PC-3 (cell line): ENCODE measurements around the gene XPNPEP1.

ENCODE experiments used
- EZH2 ChIP-seq: fragments of 300-600 bp; sonication (generic); IDR thresholded peaks from one replicate; pipeline ENCODE4 v1.6.1; 2017; ENCODE audit warnings: antibody characterized with exemption, mild to moderate bottlenecking, low read length; ENCODE audit not compliant: unreplicated experiment
- EZH2phosphoT487 ChIP-seq: fragments of 300-600 bp; sonication (generic); IDR thresholded peaks from 2 replicates; pipeline ENCODE4 v1.6.1; 2018; ENCODE audit warnings: mild to moderate bottlenecking, antibody characterized with exemption, low read length, borderline replicate concordance
- TF ChIP-seq, protein P1 (sequence below): fragments of 300-600 bp; sonication (generic); conservative IDR thresholded peaks from 2 replicates; pipeline ENCODE4 v1.5.1; 2017; ENCODE audit warnings: antibody characterized with exemption, low read depth, mild to moderate bottlenecking, low read length

DNA sequence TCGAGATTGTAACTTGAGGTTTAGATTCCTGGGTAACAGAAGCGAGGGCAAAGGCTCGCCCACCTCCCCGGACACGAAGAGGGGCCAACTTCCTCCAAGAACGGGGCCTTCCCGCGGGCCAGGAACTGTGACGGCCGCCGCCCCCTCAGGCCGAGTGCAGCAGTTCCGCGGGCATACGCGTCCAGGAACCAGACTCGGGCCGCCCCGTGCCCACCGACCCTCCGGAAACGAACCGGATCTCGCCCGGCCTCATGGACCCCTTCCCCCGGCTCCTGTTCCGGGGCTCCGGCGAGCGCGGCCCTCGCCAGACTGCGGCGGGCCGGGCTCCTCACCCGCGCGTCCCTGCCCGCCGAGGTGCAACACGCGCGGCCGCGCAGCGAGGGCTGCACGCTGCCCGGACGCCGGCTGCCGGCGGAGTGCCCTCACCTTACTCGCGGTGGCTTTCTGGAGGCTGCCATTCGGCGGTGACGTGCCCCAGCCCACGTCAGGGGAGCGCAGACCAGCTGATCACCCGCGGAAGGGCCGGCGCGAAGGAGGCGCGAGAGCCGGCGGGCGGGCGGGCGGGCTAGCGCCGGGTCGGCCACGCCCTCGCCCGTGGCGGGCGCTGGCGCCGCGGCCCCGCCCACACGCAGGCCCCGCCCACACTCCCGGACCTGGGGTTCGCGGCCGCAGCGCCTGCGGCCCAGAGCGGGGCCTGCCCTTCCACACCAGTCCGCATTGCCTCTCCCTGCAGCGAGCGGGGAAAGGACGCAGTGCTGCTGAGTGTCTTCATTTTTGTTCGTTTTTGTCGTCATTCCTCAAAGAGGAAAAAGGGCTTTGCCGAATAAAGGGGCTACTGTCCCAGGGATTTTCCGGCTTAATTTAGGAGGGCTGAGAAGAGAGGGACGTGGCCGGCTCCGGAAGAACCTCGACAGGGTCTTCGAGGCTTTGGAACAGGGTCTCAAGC is at the start of gene XPNPEP1:
- TF ChIP-seq, protein P1, sequence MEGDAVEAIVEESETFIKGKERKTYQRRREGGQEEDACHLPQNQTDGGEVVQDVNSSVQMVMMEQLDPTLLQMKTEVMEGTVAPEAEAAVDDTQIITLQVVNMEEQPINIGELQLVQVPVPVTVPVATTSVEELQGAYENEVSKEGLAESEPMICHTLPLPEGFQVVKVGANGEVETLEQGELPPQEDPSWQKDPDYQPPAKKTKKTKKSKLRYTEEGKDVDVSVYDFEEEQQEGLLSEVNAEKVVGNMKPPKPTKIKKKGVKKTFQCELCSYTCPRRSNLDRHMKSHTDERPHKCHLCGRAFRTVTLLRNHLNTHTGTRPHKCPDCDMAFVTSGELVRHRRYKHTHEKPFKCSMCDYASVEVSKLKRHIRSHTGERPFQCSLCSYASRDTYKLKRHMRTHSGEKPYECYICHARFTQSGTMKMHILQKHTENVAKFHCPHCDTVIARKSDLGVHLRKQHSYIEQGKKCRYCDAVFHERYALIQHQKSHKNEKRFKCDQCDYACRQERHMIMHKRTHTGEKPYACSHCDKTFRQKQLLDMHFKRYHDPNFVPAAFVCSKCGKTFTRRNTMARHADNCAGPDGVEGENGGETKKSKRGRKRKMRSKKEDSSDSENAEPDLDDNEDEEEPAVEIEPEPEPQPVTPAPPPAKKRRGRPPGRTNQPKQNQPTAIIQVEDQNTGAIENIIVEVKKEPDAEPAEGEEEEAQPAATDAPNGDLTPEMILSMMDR = no peak
- no peak for TF ChIP-seq EZH2
- no peak for TF ChIP-seq EZH2phosphoT487
